HepG2 (cell line): Measurements from ENCODE around the gene EFL1. TPM values are rescaled to one million over a fixed set of nuclear protein-coding genes. Genes with fewer than 3 reads are reported as not detected.

Experiments used
- FIP1L1 ChIP-seq: fragments of 200-400 bp; formaldehyde crosslinking; IDR thresholded peaks from 2 replicates; pipeline ENCODE4 v1.6.1; 2018; ENCODE audit warnings: low read depth, mild to moderate bottlenecking, low read length, moderate library complexity, borderline replicate concordance; ENCODE audit not compliant: insufficient read depth
- FOSL2 ChIP-seq: sonication (generic); formaldehyde crosslinking; IDR thresholded peaks from 2 replicates; pipeline ENCODE4 v1.4.0; 2020; ENCODE audit warnings: missing genetic modification reagents
- GATAD2A ChIP-seq: IDR thresholded peaks from 2 replicates; pipeline ENCODE4 v1.6.1; 2016
- MED1 ChIP-seq: sonication (generic); formaldehyde crosslinking; IDR thresholded peaks from 2 replicates; pipeline ENCODE4 v1.4.0; 2020; ENCODE audit warnings: missing genetic modification reagents
- NCOA5 ChIP-seq: sonication (generic); formaldehyde crosslinking; IDR thresholded peaks from 2 replicates; pipeline ENCODE4 v1.4.0; 2020; ENCODE audit warnings: missing genetic modification reagents
- SOX13 ChIP-seq, 3 experiments: fragments of 450-650 bp in 1 of 3; sonication (generic) in 1 of 3; formaldehyde crosslinking in 1 of 3; IDR thresholded peaks in 2 of 3; conservative IDR thresholded peaks in 1 of 3; 2 replicates each; pipeline versions ENCODE4 v1.5.0 to v1.6.1; 2016 to 2020; ENCODE audit warnings: antibody characterized with exemption in 1 of 3, mild to moderate bottlenecking in 1 of 3, missing compliant biosample characterization in 1 of 3, missing genetic modification reagents in 1 of 3, moderate library complexity in 1 of 3
- SRSF9 ChIP-seq: fragments of 200-400 bp; formaldehyde crosslinking; IDR thresholded peaks from 2 replicates; pipeline ENCODE4 v1.6.1; 2018; ENCODE audit warnings: borderline replicate concordance, mild to moderate bottlenecking, low read depth, low read length; ENCODE audit not compliant: insufficient read depth, poor library complexity, severe bottlenecking
- ZFP36L1 ChIP-seq: sonication (generic); formaldehyde crosslinking; IDR thresholded peaks from 2 replicates; pipeline ENCODE4 v1.8.0; 2022; ENCODE audit warnings: mild to moderate bottlenecking, missing genetic modification reagents, moderate library complexity
- ZKSCAN8 ChIP-seq: IDR thresholded peaks from 2 replicates; pipeline ENCODE4 v1.6.1; 2016; ENCODE audit warnings: borderline replicate concordance, missing genetic modification reagents, missing compliant biosample characterization
- ZNF530 ChIP-seq: sonication (generic); formaldehyde crosslinking; IDR thresholded peaks from 2 replicates; pipeline ENCODE4 v1.5.0; 2020; ENCODE audit warnings: low read depth, mild to moderate bottlenecking, missing genetic modification reagents
- ZNF589 ChIP-seq: sonication (generic); formaldehyde crosslinking; conservative IDR thresholded peaks from 2 replicates; pipeline ENCODE4 v1.8.0; 2022; ENCODE audit warnings: mild to moderate bottlenecking, moderate library complexity, missing genetic modification reagents
- ZNF816 ChIP-seq: sonication (generic); formaldehyde crosslinking; IDR thresholded peaks from 2 replicates; pipeline ENCODE4 v1.8.0; 2022; ENCODE audit warnings: missing genetic modification reagents, mild to moderate bottlenecking, borderline replicate concordance
- polyA plus RNA-seq, 8 experiments: library from polyadenylated mRNA; depleted of rRNA in 3 of 8; stranded (reverse) in 7 of 8; unstranded in 1 of 8; fragments of >200 nt; fragmentation: Illumina TruSeq in 4 of 8; extraction: Trizol in 4 of 8; gene quantifications; 2 replicates each; pipeline versions ENCODE4 v1.2.1 to v1.2.3, GENCODE V29; 2011 to 2016; ENCODE audit warnings: low read depth in 4 of 8, missing spikeins in 1 of 8, mixed read lengths in 1 of 8; ENCODE audit not compliant: insufficient read depth in 1 of 8
- total RNA-seq, 5 experiments: library from RNA; depleted of rRNA; stranded (reverse); fragments of >200 nt; fragmentation: Illumina TruSeq; extraction: Trizol; gene quantifications; 2 replicates each; pipeline ENCODE4 v1.2.3, GENCODE V29; 2016; ENCODE audit warnings: low read depth in 1 of 5
- TF ChIP-seq, protein P1 (sequence below): sonication (generic); formaldehyde crosslinking; IDR thresholded peaks from 2 replicates; pipeline ENCODE4 v1.5.0; 2020; ENCODE audit warnings: missing genetic modification reagents
- TF ChIP-seq, protein P2 (sequence below): IDR thresholded peaks from 2 replicates; pipeline ENCODE4 v1.6.1; 2016; ENCODE audit warnings: low read depth, missing genetic modification reagents, missing compliant biosample characterization
- TF ChIP-seq, protein P3 (sequence below): sonication (generic); formaldehyde crosslinking; IDR thresholded peaks from 2 replicates; pipeline ENCODE4 v1.8.0; 2022; ENCODE audit warnings: mild to moderate bottlenecking, missing genetic modification reagents, borderline replicate concordance
- TF ChIP-seq, protein P4 (sequence below): sonication (generic); formaldehyde crosslinking; IDR thresholded peaks from 2 replicates; pipeline ENCODE4 v1.5.1; 2020; ENCODE audit warnings: mild to moderate bottlenecking, missing genetic modification reagents, moderate library complexity

EFL1 gene
- total and polyA plus RNA-seq, 2 of the 13 experiments (the other 11 are each of a cell fraction or from before 2014, with no cell fraction given), result 6.4 to 12.0 TPM

DNA sequence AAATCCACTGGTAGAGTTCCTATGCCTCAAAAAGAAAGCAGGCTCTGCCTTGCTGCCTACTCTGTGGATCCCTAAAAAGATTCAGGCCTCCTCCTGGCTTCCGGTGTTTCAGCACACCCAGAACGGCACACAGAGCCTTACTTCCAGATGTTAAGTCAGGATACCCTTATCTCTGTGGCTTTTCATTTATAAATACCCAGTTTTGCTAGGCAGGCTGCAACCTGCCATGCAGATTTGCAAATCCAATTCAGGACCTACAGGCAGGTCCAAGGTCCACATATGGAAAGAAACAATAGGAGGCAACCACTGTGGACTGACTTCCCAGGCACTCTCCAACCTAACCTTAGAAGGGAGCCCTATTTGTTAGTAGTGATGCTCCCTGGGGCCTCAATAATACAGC, 30.7 kb downstream of the EFL1 start (continued):
- TF ChIP-seq, protein P1, sequence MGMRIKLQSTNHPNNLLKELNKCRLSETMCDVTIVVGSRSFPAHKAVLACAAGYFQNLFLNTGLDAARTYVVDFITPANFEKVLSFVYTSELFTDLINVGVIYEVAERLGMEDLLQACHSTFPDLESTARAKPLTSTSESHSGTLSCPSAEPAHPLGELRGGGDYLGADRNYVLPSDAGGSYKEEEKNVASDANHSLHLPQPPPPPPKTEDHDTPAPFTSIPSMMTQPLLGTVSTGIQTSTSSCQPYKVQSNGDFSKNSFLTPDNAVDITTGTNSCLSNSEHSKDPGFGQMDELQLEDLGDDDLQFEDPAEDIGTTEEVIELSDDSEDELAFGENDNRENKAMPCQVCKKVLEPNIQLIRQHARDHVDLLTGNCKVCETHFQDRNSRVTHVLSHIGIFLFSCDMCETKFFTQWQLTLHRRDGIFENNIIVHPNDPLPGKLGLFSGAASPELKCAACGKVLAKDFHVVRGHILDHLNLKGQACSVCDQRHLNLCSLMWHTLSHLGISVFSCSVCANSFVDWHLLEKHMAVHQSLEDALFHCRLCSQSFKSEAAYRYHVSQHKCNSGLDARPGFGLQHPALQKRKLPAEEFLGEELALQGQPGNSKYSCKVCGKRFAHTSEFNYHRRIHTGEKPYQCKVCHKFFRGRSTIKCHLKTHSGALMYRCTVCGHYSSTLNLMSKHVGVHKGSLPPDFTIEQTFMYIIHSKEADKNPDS (CRISPR knock-in tag), result no peak
- TF ChIP-seq ZNF816 (CRISPR knock-in tag), result no peak
- TF ChIP-seq, protein P2, sequence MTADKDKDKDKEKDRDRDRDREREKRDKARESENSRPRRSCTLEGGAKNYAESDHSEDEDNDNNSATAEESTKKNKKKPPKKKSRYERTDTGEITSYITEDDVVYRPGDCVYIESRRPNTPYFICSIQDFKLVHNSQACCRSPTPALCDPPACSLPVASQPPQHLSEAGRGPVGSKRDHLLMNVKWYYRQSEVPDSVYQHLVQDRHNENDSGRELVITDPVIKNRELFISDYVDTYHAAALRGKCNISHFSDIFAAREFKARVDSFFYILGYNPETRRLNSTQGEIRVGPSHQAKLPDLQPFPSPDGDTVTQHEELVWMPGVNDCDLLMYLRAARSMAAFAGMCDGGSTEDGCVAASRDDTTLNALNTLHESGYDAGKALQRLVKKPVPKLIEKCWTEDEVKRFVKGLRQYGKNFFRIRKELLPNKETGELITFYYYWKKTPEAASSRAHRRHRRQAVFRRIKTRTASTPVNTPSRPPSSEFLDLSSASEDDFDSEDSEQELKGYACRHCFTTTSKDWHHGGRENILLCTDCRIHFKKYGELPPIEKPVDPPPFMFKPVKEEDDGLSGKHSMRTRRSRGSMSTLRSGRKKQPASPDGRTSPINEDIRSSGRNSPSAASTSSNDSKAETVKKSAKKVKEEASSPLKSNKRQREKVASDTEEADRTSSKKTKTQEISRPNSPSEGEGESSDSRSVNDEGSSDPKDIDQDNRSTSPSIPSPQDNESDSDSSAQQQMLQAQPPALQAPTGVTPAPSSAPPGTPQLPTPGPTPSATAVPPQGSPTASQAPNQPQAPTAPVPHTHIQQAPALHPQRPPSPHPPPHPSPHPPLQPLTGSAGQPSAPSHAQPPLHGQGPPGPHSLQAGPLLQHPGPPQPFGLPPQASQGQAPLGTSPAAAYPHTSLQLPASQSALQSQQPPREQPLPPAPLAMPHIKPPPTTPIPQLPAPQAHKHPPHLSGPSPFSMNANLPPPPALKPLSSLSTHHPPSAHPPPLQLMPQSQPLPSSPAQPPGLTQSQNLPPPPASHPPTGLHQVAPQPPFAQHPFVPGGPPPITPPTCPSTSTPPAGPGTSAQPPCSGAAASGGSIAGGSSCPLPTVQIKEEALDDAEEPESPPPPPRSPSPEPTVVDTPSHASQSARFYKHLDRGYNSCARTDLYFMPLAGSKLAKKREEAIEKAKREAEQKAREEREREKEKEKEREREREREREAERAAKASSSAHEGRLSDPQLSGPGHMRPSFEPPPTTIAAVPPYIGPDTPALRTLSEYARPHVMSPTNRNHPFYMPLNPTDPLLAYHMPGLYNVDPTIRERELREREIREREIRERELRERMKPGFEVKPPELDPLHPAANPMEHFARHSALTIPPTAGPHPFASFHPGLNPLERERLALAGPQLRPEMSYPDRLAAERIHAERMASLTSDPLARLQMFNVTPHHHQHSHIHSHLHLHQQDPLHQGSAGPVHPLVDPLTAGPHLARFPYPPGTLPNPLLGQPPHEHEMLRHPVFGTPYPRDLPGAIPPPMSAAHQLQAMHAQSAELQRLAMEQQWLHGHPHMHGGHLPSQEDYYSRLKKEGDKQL, result no peak
- TF ChIP-seq ZNF589 (CRISPR knock-in tag), result no peak
- peak; percentile 52; the same call in 1 of the 2 replicates for TF ChIP-seq SOX13 (IDR thresholded peaks at IDR 0.05)
- TF ChIP-seq SOX13 (CRISPR knock-in tag; conservative IDR thresholded peaks at IDR 0.05 in 1 of 2, IDR thresholded peaks at IDR 0.05 in 1 of 2), result peak in 1 of 2 experiments; percentile 83; a peak in 2 of 4 replicates
- TF ChIP-seq FOSL2 (CRISPR knock-in tag), result no peak
- no peak for TF ChIP-seq ZKSCAN8
- no peak for TF ChIP-seq MED1 (CRISPR knock-in tag)
- 0 out of 2 replicates have a peak, but pooled peaks have one; percentile 31 for TF ChIP-seq GATAD2A (CRISPR knock-in tag)
- no peak for TF ChIP-seq FIP1L1
- TF ChIP-seq ZNF530, result no peak
- TF ChIP-seq, protein P3, sequence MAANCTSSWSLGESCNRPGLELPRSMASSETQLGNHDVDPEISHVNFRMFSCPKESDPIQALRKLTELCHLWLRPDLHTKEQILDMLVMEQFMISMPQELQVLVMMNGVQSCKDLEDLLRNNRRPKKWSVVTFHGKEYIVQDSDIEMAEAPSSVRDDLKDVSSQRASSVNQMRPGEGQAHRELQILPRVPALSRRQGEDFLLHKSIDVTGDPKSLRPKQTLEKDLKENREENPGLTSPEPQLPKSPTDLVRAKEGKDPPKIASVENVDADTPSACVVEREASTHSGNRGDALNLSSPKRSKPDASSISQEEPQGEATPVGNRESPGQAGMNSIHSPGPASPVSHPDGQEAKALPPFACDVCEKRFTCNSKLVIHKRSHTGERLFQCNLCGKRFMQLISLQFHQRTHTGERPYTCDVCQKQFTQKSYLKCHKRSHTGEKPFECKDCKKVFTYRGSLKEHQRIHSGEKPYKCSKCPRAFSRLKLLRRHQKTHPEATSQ (CRISPR knock-in tag), result no peak
- TF ChIP-seq SRSF9, result no peak
- TF ChIP-seq, protein P4, sequence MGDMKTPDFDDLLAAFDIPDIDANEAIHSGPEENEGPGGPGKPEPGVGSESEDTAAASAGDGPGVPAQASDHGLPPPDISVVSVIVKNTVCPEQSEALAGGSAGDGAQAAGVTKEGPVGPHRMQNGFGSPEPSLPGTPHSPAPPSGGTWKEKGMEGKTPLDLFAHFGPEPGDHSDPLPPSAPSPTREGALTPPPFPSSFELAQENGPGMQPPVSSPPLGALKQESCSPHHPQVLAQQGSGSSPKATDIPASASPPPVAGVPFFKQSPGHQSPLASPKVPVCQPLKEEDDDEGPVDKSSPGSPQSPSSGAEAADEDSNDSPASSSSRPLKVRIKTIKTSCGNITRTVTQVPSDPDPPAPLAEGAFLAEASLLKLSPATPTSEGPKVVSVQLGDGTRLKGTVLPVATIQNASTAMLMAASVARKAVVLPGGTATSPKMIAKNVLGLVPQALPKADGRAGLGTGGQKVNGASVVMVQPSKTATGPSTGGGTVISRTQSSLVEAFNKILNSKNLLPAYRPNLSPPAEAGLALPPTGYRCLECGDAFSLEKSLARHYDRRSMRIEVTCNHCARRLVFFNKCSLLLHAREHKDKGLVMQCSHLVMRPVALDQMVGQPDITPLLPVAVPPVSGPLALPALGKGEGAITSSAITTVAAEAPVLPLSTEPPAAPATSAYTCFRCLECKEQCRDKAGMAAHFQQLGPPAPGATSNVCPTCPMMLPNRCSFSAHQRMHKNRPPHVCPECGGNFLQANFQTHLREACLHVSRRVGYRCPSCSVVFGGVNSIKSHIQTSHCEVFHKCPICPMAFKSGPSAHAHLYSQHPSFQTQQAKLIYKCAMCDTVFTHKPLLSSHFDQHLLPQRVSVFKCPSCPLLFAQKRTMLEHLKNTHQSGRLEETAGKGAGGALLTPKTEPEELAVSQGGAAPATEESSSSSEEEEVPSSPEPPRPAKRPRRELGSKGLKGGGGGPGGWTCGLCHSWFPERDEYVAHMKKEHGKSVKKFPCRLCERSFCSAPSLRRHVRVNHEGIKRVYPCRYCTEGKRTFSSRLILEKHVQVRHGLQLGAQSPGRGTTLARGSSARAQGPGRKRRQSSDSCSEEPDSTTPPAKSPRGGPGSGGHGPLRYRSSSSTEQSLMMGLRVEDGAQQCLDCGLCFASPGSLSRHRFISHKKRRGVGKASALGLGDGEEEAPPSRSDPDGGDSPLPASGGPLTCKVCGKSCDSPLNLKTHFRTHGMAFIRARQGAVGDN (CRISPR knock-in tag), result no peak
- TF ChIP-seq NCOA5 (CRISPR knock-in tag), result no peak
- no peak for TF ChIP-seq ZFP36L1 (CRISPR knock-in tag)
